NCI-H1105 (cell line): ENCODE data around the gene MCCD1.
A peak's percentile ranks its signal among the peaks of the same experiment; 100 is the strongest.
"Not testable (repeated sequence)": the region's sequence is repeated elsewhere in the genome, so short reads cannot be mapped to it uniquely, and the experiment has no call there.

Experiments used
- DNase-seq: peaks from one replicate; lab custom pipeline; 2025; lab: John Stamatoyannopoulos, UW

MCCD1 gene

DNA sequence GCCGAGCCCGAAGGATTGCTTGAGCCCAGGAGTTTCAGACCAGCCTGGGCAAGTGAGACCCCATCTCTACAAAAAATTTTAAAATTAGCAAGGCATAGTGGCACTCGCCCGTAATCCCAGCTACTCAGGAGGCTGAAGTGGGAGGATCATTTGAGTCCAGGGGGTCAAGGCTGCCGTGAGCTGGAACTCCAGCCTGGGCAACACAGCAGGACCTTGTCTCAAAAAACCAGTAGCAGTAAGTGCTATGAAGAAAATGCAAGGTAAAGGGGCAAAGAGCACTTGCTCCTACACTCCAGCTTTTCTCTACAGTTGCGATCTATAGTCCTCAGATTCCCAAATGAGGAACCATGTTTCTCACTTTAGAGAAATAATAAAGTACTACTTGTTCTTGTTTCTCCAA lies 14.9 kb downstream of the MCCD1 start:
- DNase-seq = no peak

DNA sequence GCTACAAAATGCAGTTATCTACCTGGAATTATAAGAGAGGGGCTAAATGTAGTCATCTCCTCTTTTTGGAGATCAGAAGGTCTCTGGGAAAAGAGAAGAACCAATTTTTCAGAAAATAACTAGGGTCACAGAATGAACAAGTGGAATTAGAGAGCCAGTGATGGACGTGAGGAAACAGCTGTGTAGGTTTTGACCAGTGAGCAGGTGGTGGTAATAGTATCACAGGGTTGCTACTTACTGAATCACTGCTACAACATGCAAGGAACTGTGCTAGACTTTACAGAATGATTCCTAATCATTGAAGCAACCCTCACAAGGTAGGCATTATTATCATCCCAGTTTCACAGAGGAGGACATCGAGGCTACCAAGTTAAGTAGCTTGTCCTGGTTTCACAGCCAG lies 15.9 kb downstream of the MCCD1 start:
- DNase-seq = no peak

DNA sequence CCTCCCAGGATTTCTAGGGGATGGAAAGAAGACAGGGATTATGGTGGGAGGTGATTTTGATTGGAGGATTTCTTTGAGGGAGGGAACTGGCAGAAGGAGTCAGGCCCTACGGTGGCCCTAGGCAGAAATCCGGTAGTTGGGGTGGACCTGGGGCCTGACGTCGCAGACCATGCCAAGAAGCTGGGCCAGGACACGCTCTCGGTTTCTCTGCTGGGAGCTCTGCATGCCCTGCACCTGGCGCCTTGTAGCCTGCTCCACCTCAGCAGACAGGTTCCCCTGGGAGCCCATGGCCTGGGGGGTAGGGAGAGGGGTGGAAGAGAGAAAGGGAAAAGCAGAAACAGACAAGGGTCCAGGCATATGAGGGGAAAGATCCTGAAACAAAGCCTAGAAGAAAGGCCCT lies 16.5 kb downstream of the MCCD1 start:
- no peak for DNase-seq

DNA sequence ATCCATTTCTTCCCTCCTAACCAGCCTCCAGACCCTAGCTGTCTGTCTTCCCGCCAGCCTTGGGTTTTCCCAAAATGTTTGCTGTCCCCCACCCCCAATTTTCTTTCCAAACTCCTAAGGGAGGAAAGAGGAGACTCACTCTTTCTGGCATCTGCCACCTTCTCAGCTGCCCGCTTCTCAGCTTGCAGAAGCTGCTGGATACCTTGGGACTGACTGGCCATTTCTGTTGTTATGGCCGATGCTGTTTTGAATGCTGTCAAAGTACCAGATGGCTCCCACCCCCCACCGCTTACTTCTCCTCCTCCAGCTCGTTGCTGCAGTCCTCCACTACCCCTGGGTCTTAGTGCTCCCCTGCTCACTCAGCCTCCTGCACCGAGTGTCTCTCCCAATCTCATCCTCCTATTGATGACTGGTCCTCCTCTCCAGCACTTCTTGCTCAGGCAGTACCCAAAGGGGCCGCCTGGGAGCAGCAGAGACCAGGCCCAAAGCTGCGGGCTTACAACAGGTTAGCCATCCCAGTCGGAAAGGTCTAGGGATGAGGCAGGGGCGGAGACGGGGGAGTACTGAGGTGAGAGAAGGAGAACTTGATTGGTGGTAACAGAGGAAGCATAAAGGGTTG lies 17.7 kb downstream of the MCCD1 start, which contains the start of gene ATP6V1G2:
Gene ATP6V1G2 (minus strand): TSS at position 270 of the 619 bp plus-strand sequence. CDS start 49 bp downstream, at position 221.
- DNase-seq = peak; percentile 95

DNA sequence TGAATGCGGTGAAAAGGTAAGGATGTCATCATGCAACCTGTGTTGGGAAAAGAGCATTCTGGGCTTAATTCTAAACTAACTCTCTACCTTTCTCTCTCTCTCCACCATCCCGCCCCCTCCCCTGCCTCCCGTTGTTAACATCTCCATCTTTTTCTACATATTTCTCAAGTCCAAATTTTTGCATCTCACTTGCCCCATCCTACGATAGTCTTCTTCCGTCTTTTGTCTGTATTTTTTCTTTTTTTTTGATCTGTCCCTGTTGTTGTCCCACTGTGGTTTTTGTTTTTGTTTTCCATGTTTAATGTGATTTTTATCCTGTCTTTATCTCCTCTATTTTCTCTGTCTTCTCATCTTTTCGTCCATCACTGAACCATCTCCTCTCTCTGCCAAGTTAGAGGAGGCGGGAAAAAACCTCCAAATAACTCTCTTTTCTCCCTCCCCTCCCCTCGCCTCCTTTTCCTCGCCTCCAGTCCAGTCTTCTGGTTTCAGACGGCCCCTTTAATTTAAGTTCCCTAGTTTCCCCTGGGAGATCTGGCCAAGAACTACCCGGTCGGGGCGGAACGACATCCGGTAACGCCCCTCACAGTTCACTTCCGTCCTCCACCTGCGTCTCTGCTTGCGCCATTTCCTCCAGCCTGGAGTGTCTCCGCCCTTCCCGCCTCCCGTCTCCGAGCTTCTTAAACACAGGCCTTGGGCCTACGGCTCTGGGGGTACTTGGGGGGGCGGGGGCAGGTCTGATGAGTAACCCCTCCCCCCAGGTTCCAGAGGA lies 18.4 kb downstream of the MCCD1 start, which contains the start of gene NFKBIL1:
Gene NFKBIL1 (plus strand): TSS at position 651 of the 769 bp plus-strand sequence. CDS start 87 bp downstream, at position 738.
- peak; percentile 97 for DNase-seq

DNA sequence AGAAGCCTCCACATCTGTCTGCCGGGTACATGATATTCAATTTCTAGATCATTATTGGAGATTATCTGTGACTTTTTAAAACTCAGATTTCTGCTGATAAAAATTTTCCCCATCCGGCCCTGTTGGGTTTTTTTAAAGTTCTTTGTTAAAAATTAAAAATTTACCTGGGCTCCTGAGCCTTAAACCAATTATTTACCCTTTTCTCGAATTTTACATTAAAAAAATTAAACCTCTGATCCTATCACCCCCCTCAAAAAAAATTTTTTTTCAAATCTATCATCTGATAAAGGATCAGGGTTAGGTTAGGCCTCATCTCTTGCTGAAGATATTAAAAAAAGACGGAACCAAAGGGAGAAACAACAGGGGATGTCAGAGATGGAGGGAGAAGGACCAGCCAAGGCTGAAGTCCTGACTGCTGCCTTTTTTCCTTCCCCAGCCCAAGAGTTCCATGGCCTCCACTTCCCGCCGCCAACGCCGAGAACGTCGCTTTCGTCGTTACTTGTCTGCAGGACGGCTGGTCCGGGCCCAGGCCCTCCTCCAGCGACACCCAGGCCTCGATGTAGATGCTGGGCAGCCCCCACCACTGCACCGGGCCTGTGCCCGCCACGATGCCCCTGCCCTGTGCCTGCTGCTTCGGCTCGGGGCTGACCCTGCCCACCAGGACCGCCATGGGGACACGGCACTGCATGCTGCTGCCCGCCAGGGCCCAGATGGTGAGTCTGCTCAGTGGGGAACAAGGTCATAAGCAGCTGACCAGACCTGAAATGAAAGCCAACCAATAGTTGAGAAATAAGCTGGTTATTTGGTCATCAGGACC lies 19.2 kb downstream of the MCCD1 start:
- DNase-seq = no peak

DNA sequence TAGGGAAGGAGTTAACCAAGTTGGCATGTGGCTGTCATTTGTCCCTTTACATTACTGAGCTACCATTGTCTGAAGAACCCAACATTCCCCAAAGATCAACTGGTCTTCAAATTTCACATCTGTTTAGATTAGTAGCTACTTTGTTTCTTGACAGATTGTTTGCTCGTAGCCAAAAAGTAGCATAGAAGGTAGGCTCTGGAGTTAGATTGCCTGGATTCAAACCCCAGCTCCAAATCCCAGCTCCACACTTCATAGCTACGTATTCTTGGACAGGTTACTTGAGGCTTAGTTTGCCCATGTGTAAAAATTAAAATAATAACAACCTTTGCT lies 19.7 kb downstream of the MCCD1 start:
- no peak for DNase-seq

DNA sequence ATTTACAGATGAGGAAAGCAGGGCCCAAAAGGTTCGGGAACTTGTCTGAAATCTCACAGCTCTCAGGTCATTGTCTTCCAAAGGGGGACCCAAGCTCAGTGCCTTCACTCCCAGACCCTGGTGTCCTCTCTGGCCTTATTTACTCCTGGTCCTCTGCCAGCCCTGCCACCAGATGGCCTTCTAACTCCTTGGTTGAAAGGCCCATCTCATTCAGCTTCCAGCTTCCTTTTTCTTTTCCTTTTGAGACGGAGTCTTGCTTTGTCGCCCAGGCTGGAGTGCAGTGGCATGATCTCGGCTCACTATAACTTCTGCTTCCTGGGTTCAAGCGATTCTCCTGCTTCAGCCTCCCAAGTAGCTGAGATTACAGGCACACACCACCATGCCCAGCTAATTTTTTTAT lies 22.6 kb downstream of the MCCD1 start:
- DNase-seq = not testable (repeated sequence)

DNA sequence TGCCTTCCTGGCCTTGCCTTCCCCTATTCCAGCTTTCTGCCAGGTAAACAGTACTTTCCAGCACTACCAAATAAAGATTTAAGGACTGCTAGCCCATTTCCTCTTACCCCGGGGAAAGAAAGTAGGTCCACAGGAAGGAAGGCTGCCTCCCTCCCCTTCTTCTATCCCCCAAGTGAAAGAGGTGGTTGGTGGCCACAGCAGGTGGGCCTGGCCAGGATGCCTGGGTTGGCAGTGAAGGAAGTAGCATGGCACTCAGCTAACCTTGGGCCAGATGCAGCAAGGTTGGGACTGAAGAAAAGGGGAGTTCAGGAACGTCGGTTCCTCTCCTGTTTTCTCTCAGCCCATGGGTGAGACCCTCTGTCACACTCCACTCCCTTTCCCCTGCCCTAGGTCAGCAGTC lies 27.5 kb downstream of the MCCD1 start:
- DNase-seq = no peak

DNA sequence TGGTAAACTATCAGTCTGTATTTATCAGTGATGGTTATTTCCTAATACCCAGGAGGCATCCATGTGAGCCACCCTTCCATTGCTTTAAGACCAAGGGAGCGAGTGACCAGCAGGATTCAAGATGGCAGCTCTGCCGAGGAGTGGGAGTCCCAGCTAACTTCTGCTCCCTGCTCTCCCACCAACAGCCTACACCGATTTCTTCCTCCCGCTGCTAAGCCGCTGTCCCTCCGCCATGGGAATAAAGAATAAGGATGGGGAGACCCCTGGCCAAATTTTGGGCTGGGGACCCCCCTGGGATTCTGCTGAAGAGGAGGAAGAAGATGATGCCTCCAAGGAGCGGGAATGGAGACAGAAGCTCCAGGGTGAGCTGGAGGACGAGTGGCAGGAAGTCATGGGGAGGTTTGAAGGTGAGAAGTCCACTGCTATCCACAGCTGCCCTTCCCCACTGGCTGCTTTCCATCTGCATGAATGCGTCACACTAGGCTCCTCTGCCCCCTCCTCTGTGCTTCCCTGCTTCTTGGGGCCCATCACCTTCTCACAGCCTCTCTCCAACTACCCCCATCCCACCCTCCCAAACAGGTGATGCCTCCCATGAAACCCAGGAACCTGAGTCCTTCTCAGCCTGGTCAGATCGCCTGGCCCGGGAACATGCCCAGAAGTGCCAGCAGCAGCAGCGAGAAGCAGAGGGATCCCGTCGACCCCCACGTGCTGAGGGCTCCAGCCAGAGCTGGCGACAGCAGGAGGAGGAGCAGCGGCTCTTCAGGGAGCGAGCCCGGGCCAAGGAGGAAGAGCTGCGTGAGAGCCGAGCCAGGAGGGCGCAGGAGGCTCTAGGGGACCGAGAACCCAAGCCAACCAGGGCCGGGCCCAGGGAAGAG lies 28.9 kb downstream of the MCCD1 start:
- no peak for DNase-seq

DNA sequence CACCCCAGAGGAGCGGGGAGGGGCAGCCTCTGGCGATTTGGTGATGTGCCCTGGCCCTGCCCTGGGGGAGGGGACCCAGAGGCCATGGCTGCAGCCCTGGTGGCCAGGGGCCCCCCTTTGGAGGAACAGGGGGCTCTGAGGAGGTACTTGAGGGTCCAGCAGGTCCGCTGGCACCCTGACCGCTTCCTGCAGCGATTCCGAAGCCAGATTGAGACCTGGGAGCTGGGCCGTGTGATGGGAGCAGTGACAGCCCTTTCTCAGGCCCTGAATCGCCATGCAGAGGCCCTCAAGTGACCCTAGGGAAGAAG lies 29.5 kb downstream of the MCCD1 start:
- no peak for DNase-seq

DNA sequence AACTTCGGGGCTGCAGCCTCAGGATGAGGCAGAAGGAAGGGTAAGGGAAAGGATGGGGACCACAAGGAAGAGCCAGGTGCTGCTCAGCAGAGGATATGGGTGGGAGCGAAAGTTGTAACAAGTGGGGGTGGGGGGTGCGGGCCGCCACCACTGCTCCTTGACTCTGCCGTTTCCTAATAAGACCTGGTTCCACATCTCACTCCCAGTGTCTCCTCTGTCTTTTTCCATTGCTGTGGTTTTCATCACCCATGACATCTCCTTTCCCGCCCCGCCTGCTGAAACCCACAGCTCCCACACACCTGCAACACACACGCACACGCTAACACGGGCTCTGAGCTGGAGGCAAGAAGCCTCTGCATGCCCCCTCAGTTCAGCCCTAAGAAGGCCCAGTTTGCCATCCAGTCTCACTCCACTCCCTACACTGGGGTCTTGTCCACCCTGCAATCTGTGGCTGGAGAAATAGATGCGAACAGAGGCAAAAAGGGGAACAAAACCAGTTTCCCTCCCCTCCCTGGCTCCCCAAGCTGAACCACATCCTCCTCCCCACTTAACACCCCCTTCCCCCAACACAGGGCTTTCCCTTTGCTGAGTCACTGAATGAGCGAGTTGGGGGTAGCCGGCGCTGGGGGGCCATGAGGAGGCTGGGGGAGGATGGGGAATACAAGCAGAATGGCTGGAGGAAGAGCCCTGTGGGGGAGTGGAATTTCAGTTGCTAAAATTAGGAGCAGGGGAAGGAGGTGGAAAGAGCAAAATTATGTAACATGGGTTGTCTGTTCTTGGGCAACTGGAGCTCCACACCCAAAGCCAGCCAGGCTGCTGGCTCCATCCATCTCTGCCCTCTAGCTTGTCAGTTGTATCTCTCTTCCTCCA lies 30.1 kb downstream of the MCCD1 start:
- no peak for DNase-seq

DNA sequence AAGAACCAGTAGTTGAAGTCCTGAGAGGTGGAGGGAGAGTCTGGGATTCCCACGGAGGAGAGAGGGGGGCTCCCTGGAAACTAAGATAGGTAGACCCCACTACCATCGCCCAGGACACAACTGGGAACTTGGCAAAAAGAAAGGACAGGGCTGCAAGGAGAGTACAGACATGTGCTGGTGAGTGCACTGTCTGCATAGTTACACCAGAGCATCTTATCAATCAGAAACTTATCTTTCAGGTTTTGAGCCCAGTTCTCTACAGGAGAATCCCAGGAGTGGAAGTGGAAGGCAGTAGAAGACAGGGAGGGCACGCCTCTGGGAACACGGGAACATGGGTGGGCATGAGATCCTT lies 30.8 kb downstream of the MCCD1 start:
- DNase-seq = no peak

DNA sequence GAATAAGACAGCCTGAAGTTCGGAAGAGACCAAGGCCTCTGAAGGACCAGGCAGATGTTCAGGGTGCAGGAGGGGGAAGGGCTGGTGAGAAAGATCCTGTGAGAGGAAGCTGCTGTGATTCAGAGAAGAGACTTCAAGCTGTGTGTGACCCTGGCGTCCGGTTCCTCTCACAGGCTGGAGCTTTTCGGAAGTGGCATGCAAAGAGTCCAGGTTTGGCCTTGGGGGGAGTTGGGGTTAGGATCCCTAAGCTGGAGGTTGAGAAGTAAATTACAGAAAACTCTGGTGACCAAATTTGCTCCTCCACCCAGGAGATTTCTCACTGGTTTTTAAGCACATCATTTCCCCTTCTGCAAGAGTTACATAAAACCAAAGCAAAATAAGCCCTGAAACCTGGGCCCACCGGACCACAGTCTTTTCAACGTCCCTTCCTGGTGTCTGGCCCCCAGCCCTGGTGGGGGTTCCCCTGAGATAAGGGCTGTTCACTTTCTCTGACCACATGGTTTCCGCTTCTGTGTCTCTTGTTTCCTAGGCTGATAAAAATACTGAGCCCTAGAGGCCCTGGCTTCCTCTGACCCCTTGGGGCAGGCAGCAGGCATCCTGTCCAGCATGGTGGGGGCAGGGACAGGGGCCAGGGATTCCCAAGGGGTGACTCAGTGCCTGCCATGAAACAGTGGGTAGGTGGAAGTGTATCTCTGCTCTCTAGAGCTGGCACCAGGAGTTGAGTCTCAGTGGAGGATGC lies 31.4 kb downstream of the MCCD1 start:
- DNase-seq = no peak

DNA sequence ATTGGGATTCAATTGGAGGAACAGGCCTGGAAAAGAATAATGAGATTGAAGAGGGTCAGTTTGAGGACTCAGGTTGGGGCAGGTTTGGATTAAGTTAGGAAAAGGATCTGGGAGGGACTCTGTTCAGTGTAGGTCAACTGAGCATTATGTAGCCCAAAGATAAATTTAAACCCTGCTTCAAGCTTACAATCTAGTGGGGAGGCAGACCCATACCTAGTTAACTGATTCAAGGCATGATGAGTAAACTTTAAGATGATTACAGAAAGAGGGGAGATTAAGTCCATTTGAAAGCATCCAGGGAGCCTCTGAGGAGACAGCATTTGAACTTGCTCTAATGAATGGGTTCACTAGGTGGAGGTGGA lies 31.9 kb downstream of the MCCD1 start:
- DNase-seq = no peak

DNA sequence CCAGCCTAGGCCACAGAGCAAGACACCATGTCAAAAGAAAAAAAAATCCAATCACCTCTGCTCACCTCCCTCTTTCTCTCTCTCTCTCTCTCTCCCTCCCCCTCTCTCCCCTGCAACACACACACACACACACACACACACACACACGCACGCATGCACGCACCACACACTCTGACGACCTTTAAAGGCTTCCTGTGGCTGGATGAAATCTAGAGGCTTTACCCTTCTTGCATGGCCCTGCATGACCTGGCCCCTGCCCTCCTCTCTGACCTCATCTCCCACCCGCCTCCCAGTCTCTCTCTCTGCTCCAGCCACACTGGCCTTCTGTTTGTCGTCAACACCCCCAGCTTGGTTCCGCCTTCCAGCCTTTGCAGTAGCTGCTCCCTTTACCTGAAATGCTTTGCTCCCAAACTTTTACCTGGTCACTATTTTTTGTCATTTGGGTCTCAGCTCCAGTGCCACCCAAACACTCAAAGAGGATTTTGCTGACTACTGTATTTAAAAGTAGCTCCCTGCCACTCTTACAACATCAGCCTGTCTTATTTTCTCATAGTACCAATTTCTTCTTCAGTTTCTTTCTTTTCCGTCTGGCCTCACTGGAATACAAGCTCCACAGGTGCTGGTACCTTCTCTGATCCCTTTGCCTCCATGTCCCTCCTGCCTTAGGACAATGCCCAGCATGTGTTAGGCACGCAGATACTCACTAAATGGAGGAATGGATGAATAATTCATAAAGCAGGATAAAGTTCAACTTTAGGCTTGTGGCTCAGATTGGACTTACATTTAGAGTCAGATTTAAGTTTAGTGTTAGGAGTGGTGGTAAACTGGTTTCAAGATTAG lies 39.0 kb downstream of the MCCD1 start:
- DNase-seq = no peak

DNA sequence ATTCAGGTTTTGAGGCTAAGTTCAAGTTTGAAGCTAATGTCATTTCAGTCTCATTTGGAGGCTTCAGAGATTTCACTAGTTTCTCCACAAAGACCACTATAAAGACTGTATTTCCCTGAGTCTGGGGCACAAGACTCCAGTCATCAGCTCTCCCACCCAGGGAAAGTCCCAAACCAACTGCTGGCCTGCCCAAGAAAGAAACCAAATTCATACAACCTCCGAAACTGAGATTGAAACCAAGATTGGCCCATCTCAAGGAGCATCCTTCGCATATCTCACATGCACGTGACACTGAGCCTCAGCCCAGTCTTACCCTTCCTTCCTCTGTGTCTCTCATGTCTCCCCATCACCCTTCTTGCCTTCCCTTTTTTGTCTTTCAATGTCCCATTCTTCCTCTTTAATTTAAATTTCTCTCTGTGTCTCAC lies 39.8 kb downstream of the MCCD1 start:
- no peak for DNase-seq

DNA sequence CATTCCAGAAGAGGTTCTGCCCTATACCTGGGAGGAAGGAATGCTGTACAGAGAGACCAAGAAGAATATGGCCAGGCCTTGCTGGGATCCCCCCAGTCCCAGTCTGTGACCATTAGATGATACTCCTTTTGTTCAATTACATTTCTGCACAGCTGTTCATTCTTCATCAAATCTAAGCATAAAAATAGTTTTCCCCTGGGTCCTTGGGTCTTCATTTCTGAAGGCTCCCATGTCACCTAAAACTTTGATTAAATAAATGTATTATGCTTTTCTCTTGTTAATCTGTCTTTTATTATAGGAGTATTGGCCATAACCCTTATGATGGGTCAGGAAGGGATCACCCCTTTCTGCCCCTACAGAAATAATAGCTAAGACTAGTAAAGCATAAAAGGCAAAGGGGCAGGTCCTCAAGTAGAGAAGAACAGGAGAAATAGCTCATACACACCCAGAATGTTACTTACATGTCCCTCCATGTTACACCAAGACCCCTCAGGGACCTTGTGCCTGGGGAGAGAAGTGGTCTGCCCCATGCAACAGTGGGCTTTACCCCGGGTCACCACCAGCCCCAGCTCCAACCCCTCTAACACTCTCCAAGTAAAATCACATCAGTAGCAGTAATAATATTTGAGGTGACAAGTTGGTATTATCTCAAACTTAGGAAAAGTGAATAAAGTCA lies 41.2 kb downstream of the MCCD1 start:
- DNase-seq = no peak
